Kasumi-1 (cell line): ENCODE data around the gene SCN2B.
A peak's percentile ranks its signal among the peaks of the same experiment; 100 is the strongest.

Experiments used
- DNase-seq, 2 experiments: peaks; one replicate each; lab custom pipeline; 2025; lab: John Stamatoyannopoulos, UW

SCN2B gene

GRCh38 chr11:118152552-118153471, 23.6 kb downstream of the SCN2B start, which contains the start of gene SCN4B:
TSS of gene SCN4B (minus strand) at chr11:118152823. CDS start at chr11:118152673, 150 bp downstream.
- DNase-seq = peak; percentile 34 to 60

DNA sequence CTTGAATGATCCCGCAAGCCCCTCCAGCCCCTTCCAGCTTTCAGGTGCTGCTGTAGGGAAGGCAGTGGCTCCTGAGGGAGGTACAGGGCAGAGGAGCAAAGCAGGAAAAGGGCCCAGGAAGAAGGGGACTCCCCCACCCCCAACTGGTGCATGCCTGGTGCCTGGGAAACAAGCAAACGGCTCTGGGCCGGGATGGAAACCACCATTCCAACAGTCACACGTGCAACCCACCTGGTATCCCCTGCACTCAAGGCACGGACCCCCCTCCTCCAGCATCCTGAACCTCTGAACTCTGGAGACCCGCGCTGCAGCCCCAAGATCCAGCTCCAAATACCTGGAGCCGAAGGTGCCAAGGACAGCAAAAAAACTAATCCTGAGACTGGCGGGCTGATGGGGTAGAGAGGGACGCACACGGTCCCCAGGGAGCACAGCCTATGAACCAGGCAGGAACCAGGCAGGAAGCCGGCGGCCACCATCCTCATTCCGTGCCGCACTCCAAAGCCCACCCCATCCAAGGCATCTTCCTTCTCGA, 24.4 kb downstream of the SCN2B start:
- DNase-seq = no peak

DNA sequence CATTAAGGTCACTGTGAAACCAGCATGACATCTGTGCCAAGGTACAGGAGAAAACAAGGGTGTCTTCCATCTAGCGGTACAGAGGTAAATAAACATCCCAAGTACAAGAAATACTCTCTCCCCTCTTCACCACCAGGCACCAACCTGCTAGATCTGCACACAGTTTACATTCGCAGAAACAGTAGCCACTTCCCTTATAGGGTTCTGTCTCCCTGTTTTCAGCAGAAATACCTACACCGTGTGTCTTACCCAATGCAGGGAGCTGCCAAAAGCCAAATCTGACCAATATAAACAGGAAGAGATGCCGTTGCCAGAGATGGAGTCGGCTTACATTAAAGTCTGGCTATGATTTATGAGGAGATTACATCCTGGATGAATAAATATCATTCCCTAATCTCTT, 25.0 kb downstream of the SCN2B start:
- DNase-seq = no peak

DNA sequence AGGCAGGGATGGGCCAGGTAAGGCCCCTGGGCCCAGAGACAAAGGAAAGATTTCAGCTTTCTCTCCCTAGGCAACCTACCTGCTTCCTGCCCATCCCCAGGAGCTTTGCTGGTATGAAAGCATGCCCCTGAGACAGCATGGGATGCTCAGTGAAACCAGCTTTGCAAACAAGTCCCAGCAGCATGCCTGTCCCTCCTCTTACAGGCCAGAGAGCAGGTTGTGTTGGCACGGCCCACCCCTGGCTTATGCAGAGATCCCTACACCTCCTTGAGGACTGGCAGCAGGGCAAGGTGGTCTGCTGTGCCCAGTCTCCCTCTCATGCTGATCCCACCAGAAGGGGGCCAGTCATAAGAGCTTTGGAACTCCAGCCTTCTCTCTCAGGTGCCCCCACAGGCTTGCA, 26.9 kb downstream of the SCN2B start:
- DNase-seq = no peak

GRCh38 chr11:118148856-118149255, 27.6 kb downstream of the SCN2B start:
- no peak for DNase-seq

- no peak for DNase-seq
Measured at GRCh38 chr11:118148240-118148639, 28.2 kb downstream of the SCN2B start.

GRCh38 chr11:118147502-118147901, 28.9 kb downstream of the SCN2B start:
- DNase-seq = no peak

GRCh38 chr11:118146554-118146953, 29.9 kb downstream of the SCN2B start:
- no peak for DNase-seq

DNA sequence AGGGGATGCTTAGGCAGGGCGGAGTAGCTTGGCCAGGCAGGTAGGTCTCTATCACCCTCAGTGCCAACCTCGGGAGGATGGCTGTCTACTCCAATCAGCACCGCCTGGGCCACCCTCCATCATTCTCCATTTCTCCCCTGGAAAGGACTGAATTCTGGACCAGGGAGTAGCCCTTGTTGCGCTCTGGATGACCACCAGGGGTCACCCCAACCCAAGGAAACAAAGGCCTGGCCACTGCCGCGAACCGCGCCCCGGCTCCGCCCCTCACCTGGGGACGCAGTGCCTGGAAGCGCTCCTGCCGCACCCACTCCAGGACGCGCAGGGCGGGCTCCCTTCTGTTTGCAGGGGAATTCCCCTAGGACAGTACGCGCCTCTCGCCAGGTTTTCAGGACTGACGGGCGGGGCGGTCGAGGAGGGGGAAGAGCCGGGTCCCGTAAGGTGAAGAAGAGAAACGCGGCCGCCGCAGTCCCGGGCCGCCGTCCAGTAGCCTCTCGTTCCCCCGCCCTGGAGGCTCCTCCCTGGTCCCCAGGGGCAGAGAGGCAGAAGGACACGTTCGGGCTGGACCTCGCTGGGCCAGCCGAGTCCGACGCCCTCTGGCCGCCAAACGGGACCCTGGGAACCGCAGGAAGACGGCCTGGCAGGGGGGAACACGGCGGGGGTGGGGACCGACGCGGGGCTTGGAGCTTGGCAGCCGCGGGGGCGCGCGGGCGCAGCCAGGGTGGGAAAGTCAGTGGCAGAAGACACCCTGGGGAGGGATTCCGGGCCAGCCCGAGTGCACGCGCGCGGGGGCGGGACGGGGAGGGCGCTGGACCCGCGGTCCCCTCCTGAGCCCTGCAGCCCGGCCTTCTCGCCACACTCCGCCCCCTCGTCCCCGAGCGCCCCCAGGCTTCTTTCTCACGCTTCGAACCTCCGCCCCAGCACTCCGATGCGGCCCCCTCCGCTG, 30.9 kb downstream of the SCN2B start:
- DNase-seq = peak; percentile 60 to 82

DNA sequence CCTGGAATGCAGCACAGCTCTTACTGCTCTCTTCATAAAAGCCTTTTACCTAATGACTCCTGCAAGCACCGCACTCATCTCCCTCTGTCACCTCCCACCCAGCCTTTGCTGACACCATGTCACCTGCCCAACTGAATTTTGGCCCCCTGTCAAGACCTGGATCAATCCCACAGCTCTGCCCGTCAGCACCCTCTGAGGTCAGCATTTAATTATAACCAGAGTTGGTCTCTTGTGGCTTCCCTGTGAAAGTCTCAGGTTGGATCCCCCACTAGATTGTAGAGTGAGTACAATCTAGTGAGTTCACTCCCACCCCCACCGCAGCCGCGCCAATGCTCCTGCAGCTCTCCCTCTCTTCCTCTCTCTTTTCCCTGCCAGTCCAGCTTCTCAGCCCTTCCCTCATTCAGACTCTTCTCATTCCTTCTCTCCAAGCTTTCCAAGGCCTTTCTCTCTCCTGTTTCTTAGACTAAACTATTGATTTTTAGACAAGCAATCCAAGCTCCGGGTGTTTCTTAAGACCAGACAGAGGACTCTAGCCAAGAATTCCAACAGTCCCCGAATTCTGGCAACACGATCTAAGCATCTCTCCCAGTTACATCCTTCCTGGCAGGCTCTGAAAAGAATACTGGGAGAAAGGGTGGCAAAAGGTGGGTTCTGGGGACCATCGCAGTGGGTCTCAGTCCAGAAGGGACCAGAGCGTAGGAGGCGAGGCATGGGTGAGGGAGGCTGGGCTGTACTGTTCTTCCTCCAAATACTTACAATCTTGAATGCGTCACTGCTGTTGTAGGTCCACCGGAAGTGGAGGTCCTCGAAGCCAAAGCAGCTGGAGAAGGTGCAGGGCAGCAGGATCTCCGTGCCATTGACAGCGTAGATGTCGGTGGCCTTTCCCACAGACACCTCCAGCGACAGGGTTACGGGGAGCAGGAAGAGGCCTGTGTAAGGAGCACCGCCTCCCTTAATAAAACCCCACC, 31.9 kb downstream of the SCN2B start:
- DNase-seq = no peak

DNA sequence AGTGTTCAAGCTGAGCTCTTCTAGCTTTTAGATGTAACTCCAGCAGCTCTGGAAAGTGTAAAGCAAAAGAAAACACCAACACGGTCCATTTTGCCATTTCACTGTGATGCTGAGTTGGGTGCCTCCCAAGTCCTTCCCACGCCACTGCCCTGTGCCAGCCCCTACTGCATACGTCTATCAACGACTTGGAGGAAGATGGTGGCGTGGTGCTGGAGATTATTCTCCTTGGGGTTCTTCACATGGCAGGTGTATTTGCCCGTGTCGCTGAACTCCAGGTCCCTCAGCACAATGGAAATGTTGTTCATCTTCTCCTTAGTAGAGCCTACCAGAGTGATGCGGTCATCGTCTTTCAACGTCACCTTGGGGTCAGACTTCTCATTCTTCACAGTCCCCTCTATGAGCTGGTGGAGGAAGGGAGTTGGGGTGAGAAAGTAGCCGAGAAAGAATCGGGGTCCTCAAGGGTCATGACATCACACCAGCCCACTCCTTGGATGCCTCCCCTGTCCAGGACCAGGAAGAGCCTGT, 32.7 kb downstream of the SCN2B start:
- no peak for DNase-seq

GRCh38 chr11:118142809-118143208, 33.6 kb downstream of the SCN2B start:
- DNase-seq = peak; percentile 49 to 66

DNA sequence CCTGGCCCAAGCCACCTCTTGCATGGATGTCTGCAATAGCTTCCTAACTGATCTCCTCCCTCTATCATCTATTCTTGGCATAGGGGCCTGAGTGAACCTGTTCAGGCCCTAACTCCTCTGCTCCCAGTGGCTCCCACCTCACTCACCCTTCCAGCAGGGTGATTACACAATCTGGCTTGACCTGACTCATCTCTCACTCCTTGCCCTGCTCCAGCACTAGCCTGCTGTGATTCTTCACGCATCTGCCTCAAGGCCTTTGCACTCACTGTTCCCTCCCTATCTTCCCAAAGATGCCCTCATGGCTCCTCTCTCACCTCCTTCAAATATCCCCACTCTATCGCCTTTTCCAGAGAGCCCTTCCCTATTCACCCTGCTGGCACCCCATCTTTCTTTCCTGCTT, 34.4 kb downstream of the SCN2B start:
- DNase-seq = no peak

- no peak for DNase-seq
Measured at GRCh38 chr11:118139578-118139977, 36.9 kb downstream of the SCN2B start.

DNA sequence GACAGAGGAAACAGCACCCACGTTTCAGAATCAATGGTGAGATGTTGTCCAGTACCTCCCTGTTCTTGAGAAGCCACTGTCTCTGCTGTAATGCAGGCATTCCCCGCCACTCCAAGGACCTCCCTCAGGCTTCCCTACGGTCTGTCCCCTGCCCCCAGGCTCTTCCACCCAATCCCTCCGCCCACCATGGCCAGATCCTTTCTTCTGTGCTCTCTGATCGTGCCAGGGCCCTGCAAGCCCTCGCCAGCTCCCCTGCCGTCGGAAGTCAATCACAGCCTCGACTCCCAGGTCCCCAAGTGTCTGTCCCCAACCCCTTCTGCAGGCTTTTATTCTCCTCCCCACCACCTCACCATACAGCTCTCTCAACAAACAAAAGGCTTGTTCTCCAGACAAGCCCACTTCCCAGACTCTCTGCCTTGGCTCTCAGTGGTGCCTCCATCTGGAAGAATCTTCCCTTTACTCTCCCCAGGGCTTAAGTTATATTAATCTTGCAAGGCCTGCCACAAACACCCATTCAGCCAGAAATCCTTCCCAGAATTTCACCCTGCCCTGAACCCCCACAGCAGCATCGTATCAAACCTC, 37.5 kb downstream of the SCN2B start:
- no peak for DNase-seq

DNA sequence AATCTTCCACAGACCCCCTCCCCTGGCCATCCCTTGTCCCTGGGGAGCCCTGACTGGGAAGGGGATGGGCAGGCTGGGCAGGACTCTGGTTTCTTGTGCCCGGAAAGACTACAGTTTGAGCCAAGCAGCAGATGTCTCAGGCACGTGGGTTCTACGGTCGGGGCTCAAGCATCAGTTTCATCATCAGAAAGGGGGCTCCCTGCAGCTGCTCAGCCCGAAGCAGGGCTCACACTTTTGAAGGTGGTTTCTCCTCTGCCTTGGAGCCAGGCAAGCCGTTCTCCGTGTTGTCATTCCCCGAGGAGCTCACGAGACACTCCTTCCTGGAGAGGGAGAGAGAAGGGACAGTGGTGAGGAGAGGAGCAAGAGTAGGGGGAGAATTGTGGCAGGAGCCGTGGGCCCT, 39.6 kb downstream of the SCN2B start:
- DNase-seq = no peak

DNA sequence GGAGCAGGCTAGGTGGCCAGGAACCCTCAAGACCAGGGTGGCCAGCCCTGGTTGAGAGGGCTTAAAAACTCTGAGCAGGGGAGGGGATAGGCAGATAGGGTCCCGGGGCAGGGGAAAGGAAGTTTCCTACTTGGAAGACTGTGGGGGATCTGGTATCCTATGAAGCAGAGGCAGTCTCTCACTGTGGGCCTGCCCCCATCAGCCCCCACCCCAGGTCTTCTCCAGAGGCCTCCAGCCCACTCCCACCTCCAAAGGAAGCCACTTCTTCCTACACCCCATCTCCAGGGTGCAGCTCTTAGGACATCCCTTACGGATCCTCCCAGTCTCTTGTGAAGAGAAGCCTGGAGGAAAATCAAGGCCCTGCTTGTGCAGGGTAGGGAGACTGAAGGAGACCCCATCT, 40.1 kb downstream of the SCN2B start:
- DNase-seq = no peak

DNA sequence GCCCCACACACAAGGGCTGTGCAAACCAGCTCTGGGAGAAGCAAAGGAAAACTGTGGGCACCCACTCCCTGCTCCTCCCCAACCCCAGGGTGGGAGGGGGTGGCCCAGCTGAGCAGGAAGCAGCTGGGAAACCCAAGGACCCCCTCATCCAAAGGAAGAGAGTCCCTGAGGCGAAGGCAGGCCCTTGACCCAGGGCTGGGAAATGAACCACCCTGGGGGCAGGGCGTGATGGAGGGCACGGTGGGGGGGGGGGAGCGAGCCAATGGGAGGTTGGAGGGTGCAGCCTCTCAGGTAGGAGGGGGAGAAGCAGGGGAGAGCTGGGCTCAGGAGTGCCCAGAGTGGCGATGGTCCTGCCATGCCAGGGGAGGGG, 40.7 kb downstream of the SCN2B start:
- DNase-seq = no peak

GRCh38 chr11:118135051-118135795, 41.2 kb downstream of the SCN2B start:
- DNase-seq = no peak

GRCh38 chr11:118133816-118134215, 42.6 kb downstream of the SCN2B start:
- no peak for DNase-seq
